SK-N-SH (cell line): Measurements from ENCODE around the gene LIM2.

ENCODE experiments used
- EP300 ChIP-seq, 2 experiments: IDR thresholded peaks; 2 replicates each; pipeline versions ENCODE4 v1.4.0 to v1.6.1; 2012; ENCODE audit warnings: borderline replicate concordance in 1 of 2, low read depth in 1 of 2, low read length in 1 of 2
- EZH2phosphoT487 ChIP-seq: fragments of 200-600 bp; sonication (generic); IDR thresholded peaks from 2 replicates; pipeline ENCODE4 v1.6.1; 2017; ENCODE audit warnings: low read depth, mixed run types, mild to moderate bottlenecking, antibody characterized with exemption, moderate library complexity, borderline replicate concordance
- JUND ChIP-seq: IDR thresholded peaks from 2 replicates; pipeline ENCODE4 v1.4.0; 2012
- RAD21 ChIP-seq: IDR thresholded peaks from 2 replicates; pipeline ENCODE4 v1.6.1; 2012; ENCODE audit warnings: mild to moderate bottlenecking, low read length
- TF ChIP-seq, protein P1 (sequence below): fragments of 200-600 bp; sonication (generic); IDR thresholded peaks from 2 replicates; pipeline ENCODE4 v1.6.1; 2017; ENCODE audit warnings: antibody characterized with exemption, mild to moderate bottlenecking, moderate library complexity
- TF ChIP-seq, protein P2 (sequence below): IDR thresholded peaks from 2 replicates; pipeline ENCODE4 v1.4.0; 2012; ENCODE audit warnings: low read depth, borderline replicate concordance

DNA sequence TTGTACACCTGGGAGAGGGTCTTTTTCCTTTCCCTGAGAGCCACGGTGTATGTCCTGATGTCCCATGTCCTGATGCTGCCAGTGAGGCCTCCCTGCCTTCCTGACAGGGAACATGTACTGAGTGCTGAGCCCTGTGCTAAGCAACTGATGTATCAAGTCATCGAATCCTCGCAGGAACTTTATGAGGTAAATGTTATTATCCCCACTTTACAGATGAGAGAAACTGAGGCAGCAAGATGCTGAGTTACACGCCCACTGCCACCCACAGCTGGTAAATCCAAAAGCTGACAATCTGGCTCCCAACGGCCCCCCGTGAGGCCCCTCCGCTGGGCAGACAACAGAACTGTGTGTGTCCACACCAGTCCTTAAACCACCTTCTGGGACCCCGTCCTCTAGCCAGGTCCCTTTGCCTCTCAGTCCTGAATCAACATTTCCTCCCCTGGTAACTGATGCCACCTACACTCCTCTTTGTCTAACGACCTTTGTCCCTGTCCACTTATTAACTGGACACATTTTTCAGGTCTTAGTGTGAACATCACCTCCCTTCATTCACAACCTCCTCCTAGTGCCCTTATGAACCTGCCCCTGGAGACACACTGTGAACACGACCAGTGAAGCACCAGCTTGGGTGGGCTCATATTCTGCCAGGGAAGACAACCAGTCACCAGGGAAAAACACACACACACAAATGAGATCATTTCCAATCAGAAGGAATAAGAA, 40.4 kb downstream of the LIM2 start:
- TF ChIP-seq, protein P1, sequence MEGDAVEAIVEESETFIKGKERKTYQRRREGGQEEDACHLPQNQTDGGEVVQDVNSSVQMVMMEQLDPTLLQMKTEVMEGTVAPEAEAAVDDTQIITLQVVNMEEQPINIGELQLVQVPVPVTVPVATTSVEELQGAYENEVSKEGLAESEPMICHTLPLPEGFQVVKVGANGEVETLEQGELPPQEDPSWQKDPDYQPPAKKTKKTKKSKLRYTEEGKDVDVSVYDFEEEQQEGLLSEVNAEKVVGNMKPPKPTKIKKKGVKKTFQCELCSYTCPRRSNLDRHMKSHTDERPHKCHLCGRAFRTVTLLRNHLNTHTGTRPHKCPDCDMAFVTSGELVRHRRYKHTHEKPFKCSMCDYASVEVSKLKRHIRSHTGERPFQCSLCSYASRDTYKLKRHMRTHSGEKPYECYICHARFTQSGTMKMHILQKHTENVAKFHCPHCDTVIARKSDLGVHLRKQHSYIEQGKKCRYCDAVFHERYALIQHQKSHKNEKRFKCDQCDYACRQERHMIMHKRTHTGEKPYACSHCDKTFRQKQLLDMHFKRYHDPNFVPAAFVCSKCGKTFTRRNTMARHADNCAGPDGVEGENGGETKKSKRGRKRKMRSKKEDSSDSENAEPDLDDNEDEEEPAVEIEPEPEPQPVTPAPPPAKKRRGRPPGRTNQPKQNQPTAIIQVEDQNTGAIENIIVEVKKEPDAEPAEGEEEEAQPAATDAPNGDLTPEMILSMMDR: no peak
- TF ChIP-seq EP300 (IDR thresholded peaks at IDR 0.05; ENCODE audit: borderline replicate concordance in 1 of 2, low read depth in 1 of 2, low read length in 1 of 2) (no peak), EZH2phosphoT487 (no peak), RAD21 (no peak), JUND (no peak)
- TF ChIP-seq, protein P2, sequence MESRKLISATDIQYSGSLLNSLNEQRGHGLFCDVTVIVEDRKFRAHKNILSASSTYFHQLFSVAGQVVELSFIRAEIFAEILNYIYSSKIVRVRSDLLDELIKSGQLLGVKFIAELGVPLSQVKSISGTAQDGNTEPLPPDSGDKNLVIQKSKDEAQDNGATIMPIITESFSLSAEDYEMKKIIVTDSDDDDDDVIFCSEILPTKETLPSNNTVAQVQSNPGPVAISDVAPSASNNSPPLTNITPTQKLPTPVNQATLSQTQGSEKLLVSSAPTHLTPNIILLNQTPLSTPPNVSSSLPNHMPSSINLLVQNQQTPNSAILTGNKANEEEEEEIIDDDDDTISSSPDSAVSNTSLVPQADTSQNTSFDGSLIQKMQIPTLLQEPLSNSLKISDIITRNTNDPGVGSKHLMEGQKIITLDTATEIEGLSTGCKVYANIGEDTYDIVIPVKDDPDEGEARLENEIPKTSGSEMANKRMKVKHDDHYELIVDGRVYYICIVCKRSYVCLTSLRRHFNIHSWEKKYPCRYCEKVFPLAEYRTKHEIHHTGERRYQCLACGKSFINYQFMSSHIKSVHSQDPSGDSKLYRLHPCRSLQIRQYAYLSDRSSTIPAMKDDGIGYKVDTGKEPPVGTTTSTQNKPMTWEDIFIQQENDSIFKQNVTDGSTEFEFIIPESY: no peak
